Fibroblast of lung (primary cell): ENCODE results near the gene JARID2. TPM values are rescaled to one million over a fixed set of nuclear protein-coding genes. Genes with fewer than 3 reads are reported as not detected.

ENCODE experiments used
- DNase-seq, 2 donors: peaks; one replicate each; pipeline versions ENCODE4 v3.0.0 to v3.0.0-alpha.2; 2010; ENCODE audit warnings: low read depth in 2 of 2
- H2AFZ ChIP-seq: 2 replicates; pipeline ENCODE4 v1.5.1; 2012; ENCODE audit warnings: low read length, control low read depth, inconsistent platforms
- H3K27ac ChIP-seq: 2 replicates; pipeline ENCODE4 v1.5.1; 2011; ENCODE audit warnings: low read length, control low read depth; ENCODE audit not compliant: insufficient read depth
- H3K27me3 ChIP-seq: 2 replicates; pipeline ENCODE4 v1.5.1; 2011; ENCODE audit warnings: mild to moderate bottlenecking, low read length; ENCODE audit not compliant: control insufficient read depth, insufficient read depth
- H3K36me3 ChIP-seq: 2 replicates; pipeline ENCODE4 v1.5.1; 2011; ENCODE audit warnings: low read length; ENCODE audit not compliant: control insufficient read depth, insufficient read depth
- H3K4me1 ChIP-seq: 2 replicates; pipeline ENCODE4 v1.5.1; 2011; ENCODE audit warnings: low read length; ENCODE audit not compliant: control insufficient read depth, insufficient read depth; ENCODE audit errors: extremely low read depth
- H3K4me2 ChIP-seq: 2 replicates; pipeline ENCODE4 v1.5.1; 2011; ENCODE audit warnings: low read length, control low read depth; ENCODE audit not compliant: insufficient read depth; ENCODE audit errors: extremely low read depth
- H3K4me3 ChIP-seq, 4 experiments: fragments of 200-600 bp in 1 of 4; sonication (generic) in 1 of 4; replicated peaks in 1 of 4; 2 replicates each; pipeline ENCODE4 v1.5.1; 2011 to 2016; ENCODE audit warnings: low read length in 4 of 4, low read depth in 3 of 4, mild to moderate bottlenecking in 3 of 4, control low read depth in 2 of 4, inconsistent platforms in 1 of 4, mixed read lengths in 1 of 4; ENCODE audit not compliant: insufficient read depth in 1 of 4; ENCODE audit errors: control extremely low read depth in 1 of 4
- H3K79me2 ChIP-seq: 2 replicates; pipeline ENCODE4 v1.5.1; 2012; ENCODE audit warnings: mild to moderate bottlenecking, low read length, inconsistent platforms; ENCODE audit not compliant: control insufficient read depth, insufficient read depth
- H3K9ac ChIP-seq: 2 replicates; pipeline ENCODE4 v1.5.1; 2011; ENCODE audit warnings: mild to moderate bottlenecking, low read length, control low read depth; ENCODE audit not compliant: insufficient read depth
- H3K9me3 ChIP-seq: 2 replicates; pipeline ENCODE4 v1.5.1; 2012; ENCODE audit warnings: low read depth, low read length; ENCODE audit not compliant: control insufficient read depth, insufficient read depth
- H4K20me1 ChIP-seq: 2 replicates; pipeline ENCODE4 v1.5.1; 2011; ENCODE audit warnings: low read length; ENCODE audit not compliant: control insufficient read depth, insufficient read depth; ENCODE audit errors: extremely low read depth
- CTCF ChIP-seq, 2 donors: IDR thresholded peaks in 1 of 2; conservative IDR thresholded peaks in 1 of 2; 1 replicate in 1 of 2; 2 replicates in 1 of 2; pipeline ENCODE4 v1.5.1; 2011 to 2012; ENCODE audit warnings: low read length in 2 of 2, control low read depth in 1 of 2, inconsistent platforms in 1 of 2, low read depth in 1 of 2, mild to moderate bottlenecking in 1 of 2
- EZH2 ChIP-seq: IDR thresholded peaks from 2 replicates; pipeline ENCODE4 v1.5.1; 2012; ENCODE audit warnings: low read length, control low read depth, mild to moderate bottlenecking; ENCODE audit errors: missing control alignments
- polyA plus RNA-seq, 2 donors: library from polyadenylated mRNA; depleted of rRNA in 1 of 2; stranded (reverse) in 1 of 2; unstranded in 1 of 2; fragments of >200 nt; gene quantifications; 2 replicates each; pipeline ENCODE4 v1.2.1, GENCODE V29; 2011 to 2012; ENCODE audit warnings: missing spikeins in 1 of 2
- total RNA-seq: library from RNA; depleted of rRNA; stranded (reverse); fragments of >200 nt; gene quantifications from 2 replicates; pipeline ENCODE4 v1.2.1, GENCODE V29; 2014

The JARID2 gene
- total and polyA plus RNA-seq, 2 donors (not counting 1 experiment from before 2014, with no cell fraction given) = 5.0 to 8.2 TPM

GRCh38 chr6:15425947-15426346 is 180.1 kb downstream of the JARID2 start:
- Histone ChIP-seq H3K4me3 (no peak overlapping the region), H3K27me3 (no peaks in the 10 kb centered on the region), H3K9ac (no peak overlapping the region), H3K4me1 (peaks cover 6% of the 10 kb centered on the region), H3K79me2 (no peaks in the 10 kb centered on the region), H2AFZ (no peak overlapping the region), H3K4me2 (no peak overlapping the region), H4K20me1 (no peaks in the 10 kb centered on the region), H3K27ac (no peak overlapping the region), H3K9me3 (no peaks in the 10 kb centered on the region), H3K36me3 (no peaks in the 10 kb centered on the region)
- no peak for DNase-seq
- TF ChIP-seq EZH2 = no peak

GRCh38 chr6:15426395-15426794 is 180.5 kb downstream of the JARID2 start:
- no peak for TF ChIP-seq CTCF (conservative IDR thresholded peaks at IDR 0.05 in 1 of 2, IDR thresholded peaks at IDR 0.05 in 1 of 2; ENCODE audit: low read depth in 1 of 2, low read length in 2 of 2)
- no peak for TF ChIP-seq EZH2
- DNase-seq = no peak

GRCh38 chr6:15426901-15427300 is 181.0 kb downstream of the JARID2 start:
- peaks cover 6% of the 10 kb centered on the region for H3K4me1 ChIP-seq
- no peaks in the 10 kb centered on the region for H4K20me1 ChIP-seq
- DNase-seq = no peak
- H2AFZ ChIP-seq = no peak overlapping the region
- H3K79me2 ChIP-seq = no peaks in the 10 kb centered on the region
- H3K9ac ChIP-seq = no peak overlapping the region
- H3K4me3 ChIP-seq = no peak overlapping the region
- no peaks in the 10 kb centered on the region for H3K9me3 ChIP-seq
- no peak for TF ChIP-seq CTCF (conservative IDR thresholded peaks at IDR 0.05 in 1 of 2, IDR thresholded peaks at IDR 0.05 in 1 of 2; ENCODE audit: low read depth in 1 of 2, low read length in 2 of 2)
- TF ChIP-seq EZH2 = no peak
- no peaks in the 10 kb centered on the region for H3K27me3 ChIP-seq
- no peaks in the 10 kb centered on the region for H3K36me3 ChIP-seq
- H3K4me2 ChIP-seq = no peak overlapping the region
- H3K27ac ChIP-seq = no peak overlapping the region

More at GRCh38 chr6:15426395-15426794, 180.5 kb downstream of the JARID2 start:
- Histone ChIP-seq H3K9ac (no peak overlapping the region), H3K27me3 (no peaks in the 10 kb centered on the region), H3K79me2 (no peaks in the 10 kb centered on the region), H3K27ac (no peak overlapping the region), H3K9me3 (no peaks in the 10 kb centered on the region), H3K4me1 (peaks cover 6% of the 10 kb centered on the region), H2AFZ (no peak overlapping the region), H3K36me3 (no peaks in the 10 kb centered on the region), H3K4me2 (no peak overlapping the region), H4K20me1 (no peaks in the 10 kb centered on the region), H3K4me3 (no peak overlapping the region)
